ENCODE results near the gene BRD3. TPM values are rescaled to one million over a fixed set of nuclear protein-coding genes. Genes with fewer than 3 reads are reported as not detected.
A peak's percentile ranks its signal among the peaks of the same experiment; 100 is the strongest.

The BRD3 gene
- total RNA-seq, 1 experiment from 2014 or later: 108 TPM

GRCh38 chr9:134065612-134066419 is 2.0 kb downstream of the BRD3 start (continued):
- TF ChIP-seq CREB1 (CRISPR knock-in tag; IDR thresholded peaks at IDR 0.05): no peak
- no peak for TF ChIP-seq HMGXB4 (CRISPR knock-in tag; IDR thresholded peaks at IDR 0.05)

- POLR2A ChIA-PET: no interaction called here
- no peaks in the 10 kb centered on the region for H3K36me3 Mint-ChIP-seq
- no peaks in the 10 kb centered on the region for H3K9me3 Mint-ChIP-seq
- TF ChIP-seq SMAD3 (CRISPR knock-in tag; IDR thresholded peaks at IDR 0.05; ENCODE audit: borderline replicate concordance) (no peak), ZBTB43 (CRISPR knock-in tag; IDR thresholded peaks at IDR 0.05) (no peak), ZNF396 (CRISPR knock-in tag; IDR thresholded peaks at IDR 0.05; ENCODE audit: borderline replicate concordance) (no peak), ZMAT4 (CRISPR knock-in tag; IDR thresholded peaks at IDR 0.05) (no peak), EMX1 (CRISPR knock-in tag; IDR thresholded peaks at IDR 0.05) (no peak), ZNF232 (CRISPR knock-in tag; IDR thresholded peaks at IDR 0.05) (no peak), ZNF512 (CRISPR knock-in tag; IDR thresholded peaks at IDR 0.05; ENCODE audit: borderline replicate concordance) (no peak)
- no peak overlapping the region for H3K4me3 Mint-ChIP-seq
- DNase-seq (ENCODE audit: low spot score) (no peak), ATAC-seq (no peak)
- H3K27ac Mint-ChIP-seq: no peak overlapping the region
- peaks cover 34% of the 10 kb centered on the region for H3K4me1 Mint-ChIP-seq
- CTCF ChIA-PET: no interaction called here
- H3K27me3 Mint-ChIP-seq (ENCODE audit: low read depth): peaks cover 11% of the 10 kb centered on the region
Measured at GRCh38 chr9:134064711-134065110, 3.1 kb downstream of the BRD3 start.

- H3K4me3 Mint-ChIP-seq: no peak overlapping the region
Measured at GRCh38 chr9:134063571-134064450, 4.0 kb downstream of the BRD3 start.

More at GRCh38 chr9:134063571-134064450, 4.0 kb downstream of the BRD3 start:
- Mint-ChIP-seq H3K27me3 (ENCODE audit: low read depth) (peaks cover 2% of the 10 kb centered on the region; the same call in 1 of the 2 replicates), H3K36me3 (no peaks in the 10 kb centered on the region), H3K27ac (peak overlapping the region; percentile 86), H3K4me1 (peaks cover 36% of the 10 kb centered on the region), H3K9me3 (no peaks in the 10 kb centered on the region)
- CTCF ChIA-PET: no interaction called here
- POLR2A ChIA-PET: no interaction called here
- ATAC-seq: no peak
- no peak for DNase-seq (ENCODE audit: low spot score)
- TF ChIP-seq ZBTB43 (CRISPR knock-in tag; IDR thresholded peaks at IDR 0.05) (no peak), NFYB (CRISPR knock-in tag; conservative IDR thresholded peaks at IDR 0.05; ENCODE audit: low read depth) (no peak), SMAD3 (CRISPR knock-in tag; IDR thresholded peaks at IDR 0.05; ENCODE audit: borderline replicate concordance) (no peak), ATF3 (CRISPR knock-in tag; conservative IDR thresholded peaks at IDR 0.05) (no peak), NFATC4 (CRISPR knock-in tag; IDR thresholded peaks at IDR 0.05) (no peak), ZNF263 (CRISPR knock-in tag; IDR thresholded peaks at IDR 0.05; ENCODE audit: low read depth) (no peak), ZNF232 (CRISPR knock-in tag; IDR thresholded peaks at IDR 0.05) (no peak), ZMAT4 (CRISPR knock-in tag; IDR thresholded peaks at IDR 0.05) (no peak), SOX15 (CRISPR knock-in tag; IDR thresholded peaks at IDR 0.05) (no peak), CREM (CRISPR knock-in tag; IDR thresholded peaks at IDR 0.05) (no peak), MAX (CRISPR knock-in tag; IDR thresholded peaks at IDR 0.05) (no peak), ATF2 (CRISPR knock-in tag; IDR thresholded peaks at IDR 0.05; ENCODE audit: borderline replicate concordance, low read depth) (no peak)
